HL-60/S4 (cell line): ENCODE measurements around the gene SYNDIG1.

ENCODE experiments used
- in situ Hi-C: fragments of 300-500 bp; cut with MboI; formaldehyde crosslinking; loops from 2 replicates; pipeline ENCODE4 v1.14.3; 2022; ENCODE audit warnings: low sequenced_read_pairs

The SYNDIG1 gene

GRCh38 chr20:24469116-24469893 is at the start of gene SYNDIG1:
Gene SYNDIG1, plus strand, starts transcription at chr20:24469629. Its CDS starts 73,469 bp downstream, at chr20:24543098.
- in situ Hi-C loops, result no loop called here

- in situ Hi-C loops, result no loop called here
Measured at GRCh38 chr20:24419786-24420185, 49.6 kb upstream of the SYNDIG1 start.

GRCh38 chr20:24420567-24420966 is 48.9 kb upstream of the SYNDIG1 start:
- in situ Hi-C loops, result no loop called here

GRCh38 chr20:24421071-24421470 is 48.4 kb upstream of the SYNDIG1 start:
- in situ Hi-C loops, result no loop called here

GRCh38 chr20:24422091-24422760 is 47.2 kb upstream of the SYNDIG1 start:
- in situ Hi-C loops, result no loop called here

- in situ Hi-C loops, result no loop called here
Measured at GRCh38 chr20:24423390-24424313, 45.8 kb upstream of the SYNDIG1 start.

GRCh38 chr20:24425523-24426135 is 43.8 kb upstream of the SYNDIG1 start:
- in situ Hi-C loops, result no loop called here

GRCh38 chr20:24431279-24432045 is 38.0 kb upstream of the SYNDIG1 start:
- in situ Hi-C loops, result no loop called here

GRCh38 chr20:24432046-24432442 is 37.4 kb upstream of the SYNDIG1 start:
- in situ Hi-C loops, result no loop called here

- in situ Hi-C loops, result no loop called here
Measured at GRCh38 chr20:24436160-24436559, 33.3 kb upstream of the SYNDIG1 start.

GRCh38 chr20:24437196-24438082 is 32.0 kb upstream of the SYNDIG1 start:
- in situ Hi-C loops, result no loop called here

GRCh38 chr20:24438331-24438730 is 31.1 kb upstream of the SYNDIG1 start:
- in situ Hi-C loops, result no loop called here

- in situ Hi-C loops, result no loop called here
Measured at GRCh38 chr20:24439737-24440387, 29.6 kb upstream of the SYNDIG1 start.

GRCh38 chr20:24441661-24442060 is 27.8 kb upstream of the SYNDIG1 start:
- in situ Hi-C loops, result no loop called here

- in situ Hi-C loops, result no loop called here
Measured at GRCh38 chr20:24442909-24443308, 26.5 kb upstream of the SYNDIG1 start.

- in situ Hi-C loops, result no loop called here
Measured at GRCh38 chr20:24443436-24443835, 26.0 kb upstream of the SYNDIG1 start.

- in situ Hi-C loops, result no loop called here
Measured at GRCh38 chr20:24444526-24445190, 24.8 kb upstream of the SYNDIG1 start.

- in situ Hi-C loops, result no loop called here
Measured at GRCh38 chr20:24445510-24446170, 23.8 kb upstream of the SYNDIG1 start.
